ENCODE data around the gene OFD1.

OFD1 gene

DNA sequence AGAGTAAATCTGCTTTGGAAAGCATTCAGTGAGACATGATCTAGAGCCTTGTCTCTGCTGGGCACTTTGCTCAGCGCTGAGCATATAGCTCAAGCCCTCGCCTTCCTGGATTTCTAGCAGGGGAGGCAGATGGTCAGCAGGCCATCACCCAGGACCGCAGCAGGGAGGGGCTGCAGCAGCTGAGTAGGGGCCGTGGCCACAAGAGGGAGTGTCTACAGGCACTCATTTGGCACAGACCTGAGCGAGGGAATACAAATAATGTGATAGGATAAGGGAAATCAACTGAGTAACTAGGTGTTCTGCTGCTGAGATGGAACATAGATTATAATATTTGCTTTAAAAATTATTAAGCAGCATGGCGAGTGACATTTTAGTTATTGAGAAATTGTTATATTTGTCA, 30.2 kb downstream of the OFD1 start:
- H3K36me3 ChIP-seq (ENCODE audit: control insufficient read depth, insufficient read depth, low read length) = no peaks in the 10 kb centered on the region
- H3K4me3 ChIP-seq (ENCODE audit: low read length) = no peak overlapping the region
- 0 out of 2 replicates have a peak, but pooled peaks cover 1% of the 10 kb centered on the region for H3K4me1 ChIP-seq (ENCODE audit: control insufficient read depth, insufficient read depth, low read length)
- DNase-seq (ENCODE audit: low read depth, low spot score) = no peak
- no peak overlapping the region for H3K27ac ChIP-seq (ENCODE audit: low read length)
- WGBS (ENCODE audit: insufficient coverage, insufficient read length) = no CpG with 5 or more reads among the region's 6 CpGs
- no peaks in the 10 kb centered on the region for H3K27me3 ChIP-seq (ENCODE audit: control insufficient read depth, insufficient read depth, low read length)
- no peaks in the 10 kb centered on the region for H3K9me3 ChIP-seq (ENCODE audit: control insufficient read depth, insufficient read depth, low read length)

- H3K9me3 ChIP-seq (ENCODE audit: control insufficient read depth, insufficient read depth, low read length) = no peaks in the 10 kb centered on the region
- no peak overlapping the region for H3K27ac ChIP-seq (ENCODE audit: low read length)
- WGBS (ENCODE audit: insufficient coverage, insufficient read length) = no CpG with 5 or more reads among the region's 4 CpGs
- no peaks in the 10 kb centered on the region for H3K27me3 ChIP-seq (ENCODE audit: control insufficient read depth, insufficient read depth, low read length)
- H3K36me3 ChIP-seq (ENCODE audit: control insufficient read depth, insufficient read depth, low read length) = peaks cover 4% of the 10 kb centered on the region; the same call in 1 of the 2 replicates
- H3K4me3 ChIP-seq (ENCODE audit: low read length) = no peak overlapping the region
- no peak for DNase-seq (ENCODE audit: low read depth, low spot score)
- no peaks in the 10 kb centered on the region for H3K4me1 ChIP-seq (ENCODE audit: control insufficient read depth, insufficient read depth, low read length)
Observed at GRCh38 chrX:13768939-13769338, 34.4 kb downstream of the OFD1 start.

DNA sequence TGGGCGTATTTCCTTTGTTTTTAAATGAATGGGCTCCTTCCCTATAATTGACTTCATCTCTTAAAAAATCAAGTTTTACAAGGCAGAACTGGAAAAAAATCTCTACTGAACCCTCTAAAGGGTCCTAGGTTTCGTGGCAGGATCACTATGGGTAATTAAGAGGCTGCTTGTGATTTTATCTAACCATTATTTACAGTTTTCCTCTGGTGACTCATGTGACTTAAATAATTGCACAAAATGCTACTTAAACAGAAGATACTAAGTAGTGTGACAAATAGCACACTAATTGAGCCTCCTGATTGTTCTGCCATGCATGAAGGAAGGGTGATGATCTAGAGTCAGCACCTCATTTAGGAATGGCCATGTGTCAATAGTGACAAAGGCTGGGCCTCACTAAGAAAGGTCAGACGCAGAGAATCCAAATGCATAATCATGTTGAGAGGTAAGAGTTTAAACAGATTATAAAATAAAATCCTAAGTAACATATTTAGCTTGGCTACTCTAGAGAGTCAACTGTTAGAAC, 35.5 kb downstream of the OFD1 start:
- Histone ChIP-seq H3K4me1 (ENCODE audit: control insufficient read depth, insufficient read depth, low read length) (no peaks in the 10 kb centered on the region), H3K36me3 (ENCODE audit: control insufficient read depth, insufficient read depth, low read length) (peaks cover 4% of the 10 kb centered on the region; the same call in 1 of the 2 replicates), H3K4me3 (ENCODE audit: low read length) (no peak overlapping the region), H3K9me3 (ENCODE audit: control insufficient read depth, insufficient read depth, low read length) (no peaks in the 10 kb centered on the region), H3K27me3 (ENCODE audit: control insufficient read depth, insufficient read depth, low read length) (no peaks in the 10 kb centered on the region), H3K27ac (ENCODE audit: low read length) (no peak overlapping the region)
- DNase-seq (ENCODE audit: low read depth, low spot score) = no peak
- WGBS (ENCODE audit: insufficient coverage, insufficient read length) = no CpG with 5 or more reads among the region's 3 CpGs

GRCh38 chrX:13774696-13775095, 40.1 kb downstream of the OFD1 start:
- no peak overlapping the region for H3K4me3 ChIP-seq (ENCODE audit: low read length)
- no peak overlapping the region for H3K27ac ChIP-seq (ENCODE audit: low read length)
- no peaks in the 10 kb centered on the region for H3K9me3 ChIP-seq (ENCODE audit: control insufficient read depth, insufficient read depth, low read length)
- DNase-seq (ENCODE audit: low read depth, low spot score) = no peak
- no peaks in the 10 kb centered on the region for H3K27me3 ChIP-seq (ENCODE audit: control insufficient read depth, insufficient read depth, low read length)
- no CpG with 5 or more reads among the region's 2 CpGs for WGBS (ENCODE audit: insufficient coverage, insufficient read length)
- peaks cover 7% of the 10 kb centered on the region; the same call in 1 of the 2 replicates for H3K36me3 ChIP-seq (ENCODE audit: control insufficient read depth, insufficient read depth, low read length)
- H3K4me1 ChIP-seq (ENCODE audit: control insufficient read depth, insufficient read depth, low read length) = no peaks in the 10 kb centered on the region

GRCh38 chrX:13775837-13776236, 41.3 kb downstream of the OFD1 start:
- Histone ChIP-seq H3K27me3 (ENCODE audit: control insufficient read depth, insufficient read depth, low read length) (no peaks in the 10 kb centered on the region), H3K9me3 (ENCODE audit: control insufficient read depth, insufficient read depth, low read length) (no peaks in the 10 kb centered on the region), H3K4me3 (ENCODE audit: low read length) (no peak overlapping the region), H3K27ac (ENCODE audit: low read length) (no peak overlapping the region), H3K36me3 (ENCODE audit: control insufficient read depth, insufficient read depth, low read length) (peaks cover 10% of the 10 kb centered on the region; the same call in 1 of the 2 replicates), H3K4me1 (ENCODE audit: control insufficient read depth, insufficient read depth, low read length) (no peaks in the 10 kb centered on the region)
- no peak for DNase-seq (ENCODE audit: low read depth, low spot score)
- no CpG with 5 or more reads among the region's 3 CpGs for WGBS (ENCODE audit: insufficient coverage, insufficient read length)

DNA sequence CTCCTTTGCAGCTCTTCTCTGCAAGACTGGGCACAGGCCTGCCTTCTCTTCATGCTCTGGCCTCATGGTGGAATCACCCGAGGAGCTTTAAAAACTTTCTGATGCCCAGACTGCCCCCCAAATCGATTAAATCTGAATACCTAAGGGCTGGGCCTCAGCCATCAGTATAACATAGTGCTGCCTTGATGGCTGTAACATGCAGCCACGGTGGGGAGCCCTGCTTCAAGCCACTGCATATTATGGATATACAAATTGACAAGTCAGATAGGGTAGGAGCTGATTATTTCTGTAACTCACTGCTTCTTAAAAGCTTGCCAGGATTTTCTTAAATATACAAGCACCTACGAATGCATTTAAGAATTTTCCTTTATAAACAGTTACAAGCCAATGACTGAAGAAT, 41.8 kb downstream of the OFD1 start:
- no peak for DNase-seq (ENCODE audit: low read depth, low spot score)
- no peak overlapping the region for H3K27ac ChIP-seq (ENCODE audit: low read length)
- no peak overlapping the region for H3K4me3 ChIP-seq (ENCODE audit: low read length)
- no peaks in the 10 kb centered on the region for H3K9me3 ChIP-seq (ENCODE audit: control insufficient read depth, insufficient read depth, low read length)
- peaks cover 10% of the 10 kb centered on the region; the same call in 1 of the 2 replicates for H3K36me3 ChIP-seq (ENCODE audit: control insufficient read depth, insufficient read depth, low read length)
- WGBS (ENCODE audit: insufficient coverage, insufficient read length) = no CpG with 5 or more reads among the region's 4 CpGs
- no peaks in the 10 kb centered on the region; the same call in 1 of the 2 replicates for H3K4me1 ChIP-seq (ENCODE audit: control insufficient read depth, insufficient read depth, low read length)
- H3K27me3 ChIP-seq (ENCODE audit: control insufficient read depth, insufficient read depth, low read length) = no peaks in the 10 kb centered on the region

DNA sequence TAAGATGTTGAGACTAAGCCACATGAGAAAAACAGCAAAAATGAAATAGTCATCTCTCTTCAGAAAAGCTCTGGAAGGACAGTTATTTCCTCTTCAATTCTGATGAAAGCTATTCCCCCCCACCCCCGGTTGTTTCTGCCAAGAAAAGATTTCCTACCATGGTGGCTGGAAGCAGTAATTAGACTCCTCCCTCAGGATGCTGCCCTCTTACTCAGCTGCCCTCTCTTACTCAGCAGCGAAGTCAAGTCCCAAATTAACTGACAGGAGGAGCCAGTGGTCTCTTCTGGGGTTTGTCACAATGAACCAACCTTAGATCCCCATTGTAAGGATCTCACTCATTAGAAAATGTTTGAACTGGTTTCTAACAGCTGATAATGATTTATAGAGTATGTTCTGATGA, 44.4 kb downstream of the OFD1 start:
- Histone ChIP-seq H3K27ac (ENCODE audit: low read length) (no peak overlapping the region), H3K27me3 (ENCODE audit: control insufficient read depth, insufficient read depth, low read length) (no peaks in the 10 kb centered on the region), H3K9me3 (ENCODE audit: control insufficient read depth, insufficient read depth, low read length) (no peaks in the 10 kb centered on the region), H3K4me1 (ENCODE audit: control insufficient read depth, insufficient read depth, low read length) (no peaks in the 10 kb centered on the region; the same call in 1 of the 2 replicates), H3K4me3 (ENCODE audit: low read length) (no peak overlapping the region), H3K36me3 (ENCODE audit: control insufficient read depth, insufficient read depth, low read length) (peaks cover 11% of the 10 kb centered on the region; the same call in 1 of the 2 replicates)
- no peak for DNase-seq (ENCODE audit: low read depth, low spot score)
- no CpG with 5 or more reads among the region's 2 CpGs for WGBS (ENCODE audit: insufficient coverage, insufficient read length)

DNA sequence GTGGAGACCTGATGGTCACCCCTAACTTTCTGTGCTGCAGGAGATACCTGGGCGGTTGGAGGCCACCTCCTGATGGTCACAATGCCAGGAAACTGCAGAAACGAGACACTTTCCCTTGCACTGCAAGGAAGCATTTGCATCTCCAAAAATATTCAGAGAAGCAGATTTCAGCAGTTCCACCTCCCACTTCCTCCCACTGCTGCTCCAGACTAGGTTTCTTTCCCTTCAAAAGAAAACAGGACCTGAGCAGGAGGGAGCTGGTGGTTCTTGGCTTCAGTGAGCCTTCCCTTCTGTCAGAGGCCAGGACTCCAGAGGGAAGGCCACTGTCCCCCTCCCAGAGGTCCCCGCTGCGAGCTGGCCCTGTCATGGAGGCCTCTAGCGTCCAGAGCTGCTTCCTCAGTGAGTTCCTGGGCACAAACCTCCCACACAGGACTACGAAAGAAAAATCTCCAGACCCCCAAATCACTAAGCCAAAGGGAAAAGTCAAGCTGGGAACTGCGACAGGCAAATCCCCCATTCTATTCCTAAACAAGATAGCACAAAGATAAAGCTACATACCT, 46.4 kb downstream of the OFD1 start:
- WGBS (ENCODE audit: insufficient coverage, insufficient read length) = no CpG with 5 or more reads among the region's 7 CpGs
- Histone ChIP-seq H3K27me3 (ENCODE audit: control insufficient read depth, insufficient read depth, low read length) (no peaks in the 10 kb centered on the region), H3K4me3 (ENCODE audit: low read length) (no peak overlapping the region), H3K4me1 (ENCODE audit: control insufficient read depth, insufficient read depth, low read length) (no peaks in the 10 kb centered on the region; the same call in 1 of the 2 replicates), H3K9me3 (ENCODE audit: control insufficient read depth, insufficient read depth, low read length) (no peaks in the 10 kb centered on the region), H3K36me3 (ENCODE audit: control insufficient read depth, insufficient read depth, low read length) (peaks cover 9% of the 10 kb centered on the region; the same call in 1 of the 2 replicates), H3K27ac (ENCODE audit: low read length) (no peak overlapping the region)
- no peak for DNase-seq (ENCODE audit: low read depth, low spot score)

- no peak overlapping the region for H3K4me3 ChIP-seq (ENCODE audit: low read length)
- H3K4me1 ChIP-seq (ENCODE audit: control insufficient read depth, insufficient read depth, low read length) = no peaks in the 10 kb centered on the region; the same call in none of the 2 replicates
- no peaks in the 10 kb centered on the region for H3K9me3 ChIP-seq (ENCODE audit: control insufficient read depth, insufficient read depth, low read length)
- DNase-seq (ENCODE audit: low read depth, low spot score) = no peak
- H3K27ac ChIP-seq (ENCODE audit: low read length) = no peak overlapping the region
- no CpG with 5 or more reads among the region's 8 CpGs for WGBS (ENCODE audit: insufficient coverage, insufficient read length)
- H3K27me3 ChIP-seq (ENCODE audit: control insufficient read depth, insufficient read depth, low read length) = no peaks in the 10 kb centered on the region
- H3K36me3 ChIP-seq (ENCODE audit: control insufficient read depth, insufficient read depth, low read length) = peaks cover 4% of the 10 kb centered on the region; the same call in 1 of the 2 replicates
Observed at GRCh38 chrX:13786048-13786447, 51.5 kb downstream of the OFD1 start.

- H3K4me1 ChIP-seq (ENCODE audit: control insufficient read depth, insufficient read depth, low read length) = no peaks in the 10 kb centered on the region; the same call in 1 of the 2 replicates
- no peak for DNase-seq (ENCODE audit: low read depth, low spot score)
- WGBS (ENCODE audit: insufficient coverage, insufficient read length) = no CpG with 5 or more reads among the region's 6 CpGs
- no peak overlapping the region for H3K4me3 ChIP-seq (ENCODE audit: low read length)
- no peak overlapping the region for H3K27ac ChIP-seq (ENCODE audit: low read length)
- no peaks in the 10 kb centered on the region for H3K36me3 ChIP-seq (ENCODE audit: control insufficient read depth, insufficient read depth, low read length)
- H3K9me3 ChIP-seq (ENCODE audit: control insufficient read depth, insufficient read depth, low read length) = no peaks in the 10 kb centered on the region
- H3K27me3 ChIP-seq (ENCODE audit: control insufficient read depth, insufficient read depth, low read length) = no peaks in the 10 kb centered on the region
Observed at GRCh38 chrX:13790206-13791131, 55.9 kb downstream of the OFD1 start.
